H1 (cell line): Measurements from ENCODE around the gene KRTAP24-1. TPM values are rescaled to one million over a fixed set of nuclear protein-coding genes. Genes with fewer than 3 reads are reported as not detected.

ENCODE experiments used
- CTCF ChIA-PET: fragments of 300-600 bp; sonication (Branson Sonifier 250); formaldehyde crosslinking; loops from one replicate; lab custom pipeline; 2021; ENCODE audit not compliant: partially characterized antibody; lab: Charles Lee
- POLR2A ChIA-PET: fragments of 300-600 bp; sonication (Branson Sonifier 250); formaldehyde crosslinking; loops from one replicate; lab custom pipeline; 2021; ENCODE audit warnings: inconsistent platforms; ENCODE audit not compliant: partially characterized antibody; lab: Charles Lee
- DNase-seq, 2 experiments: peaks; one replicate each; pipeline versions ENCODE4 v3.0.0 to v3.0.0-alpha.2; 2010 to 2022; ENCODE audit warnings: low spot score in 2 of 2, low read depth in 1 of 2, mixed read lengths in 1 of 2
- FAIRE-seq: peaks from 2 replicates; lab custom pipeline; 2011; peaks lifted over from hg19 to GRCh38; lab: Jason Lieb, UNC
- H2AFZ ChIP-seq: 2 replicates; pipeline ENCODE4 v1.8.1; 2012; ENCODE audit warnings: low read length, inconsistent platforms
- H2AK5ac ChIP-seq: 2 replicates; pipeline ENCODE4 v1.6.1; 2013; ENCODE audit warnings: low read depth, low read length
- H2BK120ac ChIP-seq: replicated peaks from 2 replicates; pipeline ENCODE3; 2013; ENCODE audit warnings: low read depth, low read length, inconsistent platforms
- H2BK12ac ChIP-seq: 2 replicates; pipeline ENCODE4 v1.6.1; 2013; ENCODE audit warnings: low read depth, low read length
- H2BK15ac ChIP-seq: 2 replicates; pipeline ENCODE4 v1.6.1; 2013; ENCODE audit warnings: low read length
- H2BK20ac ChIP-seq: 2 replicates; pipeline ENCODE4 v1.6.1; 2013; ENCODE audit warnings: low read length
- H2BK5ac ChIP-seq: 2 replicates; pipeline ENCODE4 v1.6.1; 2013; ENCODE audit warnings: low read depth, low read length
- H3K14ac ChIP-seq: 2 replicates; pipeline ENCODE4 v1.6.1; 2013; ENCODE audit warnings: inconsistent platforms; ENCODE audit not compliant: insufficient read length
- H3K18ac ChIP-seq: 2 replicates; pipeline ENCODE4 v1.6.1; 2013; ENCODE audit warnings: low read length; ENCODE audit errors: extremely low read depth
- H3K23ac ChIP-seq: 2 replicates; pipeline ENCODE4 v1.6.1; 2013; ENCODE audit warnings: inconsistent platforms; ENCODE audit not compliant: insufficient read length
- H3K23me2 ChIP-seq: 2 replicates; pipeline ENCODE4 v1.6.1; 2013; ENCODE audit warnings: low read depth, low read length
- H3K27ac ChIP-seq: 2 replicates; pipeline ENCODE4 v1.6.1; 2011; ENCODE audit warnings: low read depth, low read length, inconsistent platforms
- H3K27me3 ChIP-seq, 4 experiments: replicated peaks in 1 of 4; 1 replicate in 1 of 4; 2 replicates in 3 of 4; pipeline versions ENCODE4 v1.6.1 to v1.8.1; 2011 to 2013; ENCODE audit warnings: low read length in 3 of 4, mild to moderate bottlenecking in 3 of 4, inconsistent platforms in 2 of 4, mixed read lengths in 2 of 4, moderate library complexity in 1 of 4; ENCODE audit not compliant: control insufficient read depth in 3 of 4, insufficient read depth in 3 of 4; ENCODE audit errors: extremely low read depth in 1 of 4
- H3K36me3 ChIP-seq, 4 experiments: 2 replicates each; pipeline versions ENCODE4 v1.6.1 to v1.8.1; 2011 to 2013; ENCODE audit warnings: mild to moderate bottlenecking in 4 of 4, low read length in 3 of 4, moderate library complexity in 2 of 4, control low read depth in 1 of 4, inconsistent platforms in 1 of 4; ENCODE audit not compliant: insufficient read depth in 4 of 4, control insufficient read depth in 2 of 4
- H3K4ac ChIP-seq: replicated peaks from 2 replicates; pipeline ENCODE3; 2013; ENCODE audit warnings: low read length, low read depth, mixed read lengths, inconsistent platforms; ENCODE audit not compliant: insufficient read length
- H3K4me1 ChIP-seq, 4 experiments: replicated peaks in 1 of 4; 1 replicate in 1 of 4; 2 replicates in 3 of 4; pipeline versions ENCODE4 v1.6.1 to v1.8.1; 2011 to 2013; ENCODE audit warnings: low read length in 3 of 4, inconsistent platforms in 2 of 4, mixed read lengths in 1 of 4; ENCODE audit not compliant: insufficient read depth in 4 of 4, control insufficient read depth in 3 of 4
- H3K4me2 ChIP-seq, 2 experiments: 2 replicates each; pipeline versions ENCODE4 v1.6.1 to v1.8.1; 2011 to 2013; ENCODE audit warnings: low read depth in 2 of 2, low read length in 2 of 2, control low read depth in 1 of 2, inconsistent platforms in 1 of 2, mild to moderate bottlenecking in 1 of 2; ENCODE audit not compliant: insufficient read depth in 1 of 2
- H3K4me3 ChIP-seq, 4 experiments: fragments of 200-600, 300-600 bp in 1 of 4; sonication (generic), shearing (Covaris generic), sonication (Bioruptor Twin) in 1 of 4; 2 replicates each; pipeline versions ENCODE4 v1.5.1 to v1.8.1; 2011 to 2016; ENCODE audit warnings: low read length in 4 of 4, low read depth in 3 of 4, control low read depth in 2 of 4, inconsistent platforms in 2 of 4, mild to moderate bottlenecking in 2 of 4, mixed read lengths in 1 of 4, moderate library complexity in 1 of 4; ENCODE audit not compliant: insufficient read depth in 2 of 4; ENCODE audit errors: extremely low read depth in 1 of 4
- H3K56ac ChIP-seq: replicated peaks from 2 replicates; pipeline ENCODE3; 2013; ENCODE audit warnings: low read depth, mild to moderate bottlenecking, mixed read lengths, low read length, inconsistent platforms; ENCODE audit not compliant: insufficient read length
- H3K79me1 ChIP-seq: 2 replicates; pipeline ENCODE4 v1.6.1; 2013; ENCODE audit warnings: low read depth, low read length, control low read depth
- H3K79me2 ChIP-seq, 2 experiments: 2 replicates each; pipeline versions ENCODE4 v1.6.1 to v1.8.1; 2012 to 2013; ENCODE audit warnings: low read length in 2 of 2, mild to moderate bottlenecking in 2 of 2, inconsistent platforms in 1 of 2; ENCODE audit not compliant: insufficient read depth in 2 of 2, control insufficient read depth in 1 of 2
- H3K9ac ChIP-seq, 4 experiments: replicated peaks in 1 of 4; 1 replicate in 1 of 4; 2 replicates in 3 of 4; pipeline versions ENCODE4 v1.6.1 to v1.8.1; 2011 to 2013; ENCODE audit warnings: low read depth in 3 of 4, low read length in 3 of 4, control low read depth in 2 of 4, mild to moderate bottlenecking in 2 of 4, moderate library complexity in 2 of 4, inconsistent platforms in 1 of 4; ENCODE audit errors: extremely low read depth in 1 of 4
- H3K9me3 ChIP-seq, 2 experiments: 2 replicates each; pipeline versions ENCODE4 v1.6.1 to v1.8.1; 2012 to 2013; ENCODE audit warnings: mild to moderate bottlenecking in 2 of 2, moderate library complexity in 2 of 2, control low read depth in 1 of 2, inconsistent platforms in 1 of 2, low read depth in 1 of 2, low read length in 1 of 2, mixed read lengths in 1 of 2; ENCODE audit not compliant: insufficient read depth in 2 of 2
- H4K20me1 ChIP-seq, 2 experiments: replicated peaks in 1 of 2; 2 replicates each; pipeline versions ENCODE3 to v1.8.1; 2011 to 2013; ENCODE audit warnings: inconsistent platforms in 2 of 2, low read length in 2 of 2, mild to moderate bottlenecking in 1 of 2; ENCODE audit not compliant: insufficient read depth in 2 of 2, control insufficient read depth in 1 of 2
- H4K5ac ChIP-seq: 2 replicates; pipeline ENCODE4 v1.6.1; 2013; ENCODE audit warnings: low read length, low read depth, mixed read lengths, inconsistent platforms; ENCODE audit not compliant: insufficient read length
- H4K8ac ChIP-seq: 2 replicates; pipeline ENCODE4 v1.8.0; 2013; ENCODE audit warnings: mild to moderate bottlenecking, moderate library complexity, low read length, inconsistent platforms; ENCODE audit not compliant: insufficient read depth; ENCODE audit errors: extremely low read depth
- H4K91ac ChIP-seq: replicated peaks from 2 replicates; pipeline ENCODE3; 2013; ENCODE audit warnings: low read length, mixed read lengths, inconsistent platforms; ENCODE audit not compliant: insufficient read length
- CTCF ChIP-seq, 3 experiments: IDR thresholded peaks; 1 replicate in 2 of 3; 2 replicates in 1 of 3; pipeline versions ENCODE4 v1.5.1 to v1.6.1; 2011; ENCODE audit warnings: low read length in 3 of 3, mild to moderate bottlenecking in 3 of 3, inconsistent platforms in 2 of 3, low read depth in 1 of 3, moderate library complexity in 1 of 3; ENCODE audit not compliant: insufficient read depth in 1 of 3; ENCODE audit errors: control extremely low read depth in 1 of 3
- E2F6 ChIP-seq: IDR thresholded peaks from 2 replicates; pipeline ENCODE4 v1.6.1; 2012; ENCODE audit warnings: inconsistent platforms
- KDM5A ChIP-seq: fragments of 200-600 bp; IDR thresholded peaks from 2 replicates; pipeline ENCODE4 v1.7.1; 2012; ENCODE audit warnings: mild to moderate bottlenecking, low read length, inconsistent platforms, mixed read lengths
- MAFK ChIP-seq: IDR thresholded peaks from 2 replicates; pipeline ENCODE4 v1.6.1; 2012; ENCODE audit warnings: low read depth, mild to moderate bottlenecking, improper control_type of control experiment, low read length
- PHF8 ChIP-seq: fragments of 200-600 bp; sonication (generic); conservative IDR thresholded peaks from 2 replicates; pipeline ENCODE4 v1.7.1; 2012; ENCODE audit warnings: low read depth, mild to moderate bottlenecking, inconsistent platforms, low read length, moderate library complexity
- RAD21 ChIP-seq, 2 experiments: IDR thresholded peaks in 1 of 2; conservative IDR thresholded peaks in 1 of 2; 2 replicates each; pipeline ENCODE4 v1.6.1; 2011; ENCODE audit warnings: low read depth in 2 of 2, low read length in 2 of 2, improper control_type of control experiment in 1 of 2, inconsistent platforms in 1 of 2, mild to moderate bottlenecking in 1 of 2, moderate library complexity in 1 of 2
- TAF7 ChIP-seq: optimal IDR thresholded peaks from 2 replicates; pipeline ENCODE3; 2011; ENCODE audit warnings: low read depth, mild to moderate bottlenecking, inconsistent platforms, low read length, moderate library complexity, borderline replicate concordance
- TBP ChIP-seq: IDR thresholded peaks from 2 replicates; pipeline ENCODE4 v1.6.1; 2011; ENCODE audit warnings: low read depth, low read length, improper control_type of control experiment
- WGBS, 2 experiments: shearing (Covaris generic) in 1 of 2; methylation state at CpG; one replicate each; pipeline versions ENCODE4 v1.1.6 to v1.1.7; 2013 to 2015; ENCODE audit warnings: low lambda C conversion rate in 2 of 2, mixed read lengths in 2 of 2, inconsistent platforms in 1 of 2, low coverage in 1 of 2, missing lambda C conversion rate in 1 of 2; ENCODE audit not compliant: insufficient replicate concordance in 2 of 2, insufficient coverage in 1 of 2, insufficient read length in 1 of 2; ENCODE audit errors: extremely low coverage in 1 of 2, missing lambda C conversion rate in 1 of 2; 5-methylcytosine and 5-hydroxymethylcytosine counted together
- polyA plus RNA-seq, 7 experiments: library from polyadenylated mRNA; depleted of rRNA in 3 of 7; stranded (reverse) in 5 of 7; unstranded in 2 of 7; fragments of >200 nt in 5 of 7; fragments of 200-250 nt in 2 of 7; gene quantifications; 1 replicate in 5 of 7; 2 replicates in 1 of 7; 4 replicates in 1 of 7; pipeline versions ENCODE4 v1.2.1 to v1.2.3, GENCODE V29; 2011 to 2013; ENCODE audit warnings: missing spikeins in 2 of 7, mixed read lengths in 2 of 7
- total RNA-seq: library from RNA; stranded (reverse); fragmentation: NEBNext Ultra II Directional; extraction: Animal tissue kit (Norgen Biotek cat#: 25700); gene quantifications from 2 replicates; pipeline ENCODE4 v1.2.1, GENCODE V29; 2021

The KRTAP24-1 gene
- total and polyA plus RNA-seq, 2 of the 8 experiments (the other 6 are each of a cell fraction or from before 2014, with no cell fraction given), result not detected

- no peak for FAIRE-seq
- Histone ChIP-seq H3K23ac (no peak overlapping the region), H2BK12ac (no peak overlapping the region), H3K79me2 (no peaks in the 10 kb centered on the region), H2BK15ac (no peak overlapping the region), H3K9ac (no peak overlapping the region), H4K91ac (no peak overlapping the region), H3K4me1 (no peaks in the 10 kb centered on the region), H3K4ac (no peak overlapping the region), H3K18ac (no peak overlapping the region), H3K23me2 (no peaks in the 10 kb centered on the region), H3K79me1 (no peaks in the 10 kb centered on the region), H3K14ac (no peak overlapping the region), H3K27me3 (no peaks in the 10 kb centered on the region), H2BK120ac (no peak overlapping the region), H4K20me1 (no peaks in the 10 kb centered on the region), H3K4me2 (no peak overlapping the region), H4K8ac (no peak overlapping the region), H2BK20ac (no peak overlapping the region), H4K5ac (no peak overlapping the region), H3K4me3 (no peak overlapping the region), H3K9me3 (no peaks in the 10 kb centered on the region), H2AK5ac (no peak overlapping the region), H2AFZ (no peak overlapping the region), H3K56ac (no peak overlapping the region), H3K27ac (no peak overlapping the region), H3K36me3 (no peaks in the 10 kb centered on the region), H2BK5ac (no peak overlapping the region)
- CTCF ChIA-PET, result interaction anchor here (0.6 to 2.7 kb wide), 5 partner anchors 10 to 290 kb away, joined by 3 to 13 read pairs (median 4); no protein-coding TSS in a partner anchor
- 76% methylated on average over 2 of the region's 2 CpGs; no CpG with 5 or more reads in 1 of the 2 experiments for WGBS, 2 experiments
- POLR2A ChIA-PET, result no interaction called here
- DNase-seq, result no peak
- TF ChIP-seq TAF7, result no peak
- no peak for TF ChIP-seq RAD21 (IDR thresholded peaks at IDR 0.05 in 1 of 2, conservative IDR thresholded peaks at IDR 0.05 in 1 of 2; ENCODE audit: low read depth in 2 of 2, low read length in 2 of 2)
- no peak for TF ChIP-seq KDM5A
- TF ChIP-seq E2F6, result no peak
- no peak for TF ChIP-seq MAFK
- no peak for TF ChIP-seq CTCF (IDR thresholded peaks at IDR 0.05; ENCODE audit: control extremely low read depth in 1 of 3, insufficient read depth in 1 of 3, low read depth in 1 of 3, low read length in 3 of 3)
- TF ChIP-seq TBP, result no peak
- TF ChIP-seq PHF8, result no peak
These were observed 48.1 kb downstream of the KRTAP24-1 start for GRCh38 chr21:30234643-30235042.
